ENCODE measurements around the gene BTBD2. TPM values are rescaled to one million over a fixed set of nuclear protein-coding genes. Genes with fewer than 3 reads are reported as not detected.

The BTBD2 gene
- total and polyA plus RNA-seq, 2 of the 13 experiments (the other 11 are each of a cell fraction or from before 2014, with no cell fraction given) = 28.1 to 45.3 TPM

- 0 out of 4 replicates have a peak, but pooled peaks of 1 of the 2 experiments have one; percentile 11 for TF ChIP-seq POLR2A (IDR thresholded peaks at IDR 0.05; ENCODE audit: insufficient read depth in 1 of 2, low read depth in 2 of 2, low read length in 2 of 2)
- TF ChIP-seq GATA4 (IDR thresholded peaks at IDR 0.05; ENCODE audit: borderline replicate concordance, low read depth) = no peak
- peak; percentile 15 for TF ChIP-seq AGO1 (IDR thresholded peaks at IDR 0.05; ENCODE audit: low read depth, low read length, poor library complexity, severe bottlenecking)
- no peak for TF ChIP-seq ZBTB33 (CRISPR knock-in tag; IDR thresholded peaks at IDR 0.05)
- no peak for TF ChIP-seq CHCHD3 (CRISPR knock-in tag; IDR thresholded peaks at IDR 0.05)
- TF ChIP-seq AKNA (CRISPR knock-in tag; IDR thresholded peaks at IDR 0.05; ENCODE audit: borderline replicate concordance) = no peak
- TF ChIP-seq PAX8 (CRISPR knock-in tag; IDR thresholded peaks at IDR 0.05; ENCODE audit: borderline replicate concordance) = no peak
- TF ChIP-seq ZFP90 (CRISPR knock-in tag; IDR thresholded peaks at IDR 0.05; ENCODE audit: borderline replicate concordance) = no peak
- no peak for TF ChIP-seq CTCF (CRISPR knock-in tag; IDR thresholded peaks at IDR 0.05)
- TF ChIP-seq ZNF546 (CRISPR knock-in tag; conservative IDR thresholded peaks at IDR 0.05) = no peak
- TF ChIP-seq AGO2 (optimal IDR thresholded peaks at IDR 0.05; ENCODE audit: low read depth, low read length) = peak; percentile 66
Observed at GRCh38 chr19:1990230-1991017, 25.1 kb downstream of the BTBD2 start (continued).

Data from HepG2 (cell line).